H4 (cell line): ENCODE data around the gene CCDC106. TPM values are rescaled to one million over a fixed set of nuclear protein-coding genes. Genes with fewer than 3 reads are reported as not detected.

Experiments
- DNase-seq: peaks from one replicate; pipeline ENCODE4 v3.0.0-alpha.2; 2015; ENCODE audit warnings: low spot score
- total RNA-seq: library from RNA; depleted of rRNA; stranded (reverse); fragments of >200 nt; shearing (Covaris generic); gene quantifications from 2 replicates; pipeline ENCODE4 v1.2.3, GENCODE V29; 2014

CCDC106 gene
- total RNA-seq, 1 experiment from 2014 or later: 2.4 TPM

DNA sequence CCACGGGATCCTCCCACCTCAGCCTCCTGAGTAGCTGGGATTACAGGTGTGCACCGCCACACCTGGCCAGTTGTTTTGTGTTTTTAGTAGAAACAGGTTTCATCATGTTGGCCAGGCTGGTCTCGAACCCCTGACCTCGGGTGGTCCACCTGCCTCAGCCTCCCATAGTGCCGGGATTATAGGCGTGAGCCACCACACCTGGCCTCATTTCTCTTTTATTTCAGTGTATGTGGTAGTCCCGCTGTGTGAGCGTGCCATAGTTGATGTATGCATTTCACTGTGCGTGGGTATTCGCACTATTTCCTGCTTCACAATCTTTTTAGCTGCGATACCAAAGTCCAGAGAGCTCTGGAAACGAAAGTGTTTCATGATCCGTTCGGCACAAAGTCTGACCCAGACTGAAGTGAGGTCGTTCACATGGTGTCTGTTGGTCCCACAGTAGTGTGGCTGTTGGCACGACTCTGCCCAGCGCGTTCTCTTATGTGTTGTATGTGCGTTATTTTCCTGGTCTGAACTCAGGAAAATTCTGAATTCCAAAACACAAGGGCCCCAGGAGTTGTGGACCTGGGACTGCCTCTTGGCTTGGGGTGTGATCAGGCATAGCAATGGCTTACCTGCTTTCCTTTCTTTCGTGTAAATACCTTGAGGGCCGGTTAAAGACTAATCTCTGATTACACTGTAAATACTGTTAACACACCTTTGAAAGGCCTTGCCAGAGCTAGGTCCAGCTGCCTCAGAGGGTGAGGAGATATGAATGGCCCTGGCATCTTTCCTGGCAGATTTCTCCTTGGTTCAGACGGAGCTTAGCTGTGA, 35.6 kb downstream of the CCDC106 start:
- DNase-seq: no peak

- no peak for DNase-seq
Measured at GRCh38 chr19:55684946-55685681, 37.1 kb downstream of the CCDC106 start.

- no peak for DNase-seq
Measured at GRCh38 chr19:55685776-55686175, 37.8 kb downstream of the CCDC106 start.

DNA sequence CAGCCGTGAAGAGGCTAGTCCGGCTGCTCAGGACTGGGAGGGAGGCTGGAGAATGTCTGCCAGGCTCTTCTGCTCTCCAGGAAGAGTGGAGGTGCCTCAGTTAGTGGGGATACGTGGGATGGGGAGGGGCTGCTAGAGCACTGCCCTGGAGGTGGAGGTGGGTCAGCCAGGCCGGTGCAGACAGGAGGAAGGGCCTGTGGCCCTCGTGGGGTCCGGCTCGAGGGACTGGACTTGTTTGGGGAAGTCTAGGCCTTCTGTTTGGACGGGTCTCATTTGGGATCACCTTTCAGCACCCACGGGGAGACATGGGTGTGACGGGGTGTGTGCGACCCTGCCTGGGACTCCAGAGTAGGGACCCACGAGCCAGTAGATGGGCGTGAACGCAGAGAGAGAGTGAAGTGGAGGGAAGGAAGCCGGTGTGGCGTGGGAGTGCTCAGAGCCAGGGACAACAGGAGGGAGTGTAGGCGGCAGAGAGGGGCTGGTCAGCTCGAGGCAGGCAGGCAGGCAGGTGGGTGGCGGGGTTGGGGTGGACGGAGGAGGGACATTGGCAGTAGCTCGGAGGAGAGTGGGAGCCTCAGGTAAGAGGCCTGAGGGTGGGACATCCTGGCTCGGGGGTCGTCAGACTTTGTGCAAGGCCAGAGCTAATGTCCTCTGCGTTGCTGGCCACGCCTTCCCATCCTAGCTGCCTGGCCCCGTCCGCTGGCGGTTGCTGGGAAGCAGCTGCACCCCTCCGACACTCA, 38.5 kb downstream of the CCDC106 start:
- no peak for DNase-seq

DNA sequence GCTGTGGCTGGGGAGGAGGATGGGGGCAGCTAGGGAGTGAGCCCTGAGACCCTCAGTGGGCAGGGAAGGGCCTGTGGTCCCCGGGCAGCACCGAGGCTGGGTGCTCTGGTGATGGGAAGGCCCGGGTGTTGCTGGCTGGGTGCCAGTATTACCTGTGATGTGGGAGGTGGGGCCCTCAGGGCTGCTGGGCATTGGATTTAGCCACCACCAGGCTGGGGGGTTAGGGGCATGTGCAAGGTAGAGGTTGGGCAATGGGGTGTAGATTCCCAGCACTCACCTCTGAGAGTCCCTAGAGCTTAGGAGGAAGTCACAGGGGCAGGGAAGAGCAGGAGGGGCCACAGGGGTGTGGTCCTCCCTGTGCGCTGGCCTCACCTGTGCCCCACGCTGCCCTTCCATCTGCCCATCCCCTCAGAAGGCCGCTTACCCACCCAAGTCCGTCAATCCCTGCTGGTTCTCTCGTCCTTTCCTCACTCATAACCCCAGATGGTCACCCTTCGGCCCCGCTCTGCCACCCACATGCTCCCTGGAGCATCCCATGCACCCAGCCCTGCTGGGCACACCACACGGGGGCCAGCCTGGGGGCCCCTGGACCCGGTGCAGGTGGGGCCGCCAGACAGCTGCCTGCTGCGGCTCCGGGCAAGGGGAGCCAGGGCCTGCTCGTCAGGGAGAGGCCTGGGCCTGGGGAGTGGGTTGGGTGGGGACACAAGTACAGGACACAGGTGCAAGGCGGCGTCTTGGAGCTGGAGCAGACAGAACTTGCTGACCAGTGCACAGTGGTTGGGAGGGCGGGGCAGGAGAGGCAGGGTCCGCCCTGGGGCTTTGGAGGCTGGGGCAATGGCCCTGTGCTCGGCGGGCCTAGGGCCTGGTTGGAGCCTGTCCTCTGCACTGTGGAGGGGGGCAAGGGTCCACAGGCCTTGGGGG, 39.5 kb downstream of the CCDC106 start:
- no peak for DNase-seq

DNA sequence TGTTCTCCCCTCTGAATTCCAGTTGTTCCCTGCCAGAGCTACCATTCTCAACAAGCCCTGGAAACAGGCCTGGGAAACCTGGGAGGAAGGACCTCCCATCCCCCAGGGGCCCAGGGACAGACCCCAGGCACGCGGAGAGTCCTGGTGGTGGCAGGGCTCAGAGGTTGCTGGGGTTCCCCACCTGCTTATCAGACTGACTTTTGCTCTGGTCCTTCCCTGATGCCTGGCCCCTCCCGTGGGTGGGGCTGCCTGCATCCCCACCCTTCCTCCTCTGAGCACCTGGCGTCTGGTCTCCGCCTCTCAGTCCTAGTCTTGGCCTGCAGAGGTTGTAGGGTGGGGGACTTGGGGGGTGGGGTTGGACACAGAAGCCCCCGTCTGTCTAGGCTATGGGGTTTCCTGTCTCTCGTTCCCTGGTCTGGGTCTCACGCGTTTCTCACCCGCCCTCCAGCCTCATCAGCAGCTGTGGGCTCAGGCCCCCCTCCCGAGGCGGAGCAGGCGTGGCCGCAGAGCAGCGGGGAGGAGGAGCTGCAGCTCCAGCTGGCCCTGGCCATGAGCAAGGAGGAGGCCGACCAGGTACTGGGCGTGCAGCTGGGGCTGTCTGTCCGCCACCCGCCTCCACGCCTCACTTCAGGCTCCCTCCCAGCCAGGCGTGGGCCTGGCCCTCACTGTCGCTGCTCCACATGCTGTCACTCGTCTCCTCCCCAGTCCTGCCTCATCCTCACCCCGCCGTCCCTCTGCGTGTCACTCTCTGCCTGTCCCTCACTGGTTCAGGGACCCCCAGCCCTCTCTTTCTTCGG, 40.6 kb downstream of the CCDC106 start:
- DNase-seq: no peak

DNA sequence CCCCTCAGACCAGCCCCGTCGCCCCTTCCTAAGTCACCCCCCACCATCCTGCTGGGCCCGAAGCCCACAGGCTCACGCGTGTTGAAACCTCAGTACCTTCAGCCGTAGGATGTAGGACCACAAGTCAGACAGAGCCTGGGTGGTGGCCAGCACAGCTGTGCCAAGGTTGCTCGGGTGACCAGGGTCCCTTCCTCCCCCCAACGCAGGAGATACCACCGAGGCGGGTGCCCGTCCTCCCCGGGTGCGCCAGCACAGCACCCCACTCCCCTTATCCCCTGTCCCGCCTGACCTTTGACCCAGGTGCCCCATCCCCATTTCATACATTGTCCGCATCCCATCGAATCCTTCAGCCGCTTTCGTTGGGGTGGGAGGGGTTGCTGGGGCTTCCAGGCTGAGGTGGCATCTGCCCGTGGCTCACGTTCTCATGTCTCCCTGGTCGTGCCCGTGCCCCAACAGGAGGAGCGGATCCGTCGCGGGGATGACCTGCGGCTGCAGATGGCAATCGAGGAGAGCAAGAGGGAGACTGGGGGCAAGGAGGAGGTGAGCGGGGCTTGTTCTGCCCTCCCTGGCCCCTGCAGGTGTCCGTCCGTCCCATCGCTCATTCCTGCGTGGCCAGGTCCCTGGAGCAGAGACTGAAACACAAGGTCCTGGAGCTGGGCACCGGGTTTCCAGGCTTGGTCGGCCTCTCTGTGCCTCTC, 41.5 kb downstream of the CCDC106 start:
- no peak for DNase-seq

GRCh38 chr19:55690109-55690768, 42.2 kb downstream of the CCDC106 start:
- DNase-seq: no peak

- no peak for DNase-seq
Measured at GRCh38 chr19:55690769-55691545, 42.9 kb downstream of the CCDC106 start.

DNA sequence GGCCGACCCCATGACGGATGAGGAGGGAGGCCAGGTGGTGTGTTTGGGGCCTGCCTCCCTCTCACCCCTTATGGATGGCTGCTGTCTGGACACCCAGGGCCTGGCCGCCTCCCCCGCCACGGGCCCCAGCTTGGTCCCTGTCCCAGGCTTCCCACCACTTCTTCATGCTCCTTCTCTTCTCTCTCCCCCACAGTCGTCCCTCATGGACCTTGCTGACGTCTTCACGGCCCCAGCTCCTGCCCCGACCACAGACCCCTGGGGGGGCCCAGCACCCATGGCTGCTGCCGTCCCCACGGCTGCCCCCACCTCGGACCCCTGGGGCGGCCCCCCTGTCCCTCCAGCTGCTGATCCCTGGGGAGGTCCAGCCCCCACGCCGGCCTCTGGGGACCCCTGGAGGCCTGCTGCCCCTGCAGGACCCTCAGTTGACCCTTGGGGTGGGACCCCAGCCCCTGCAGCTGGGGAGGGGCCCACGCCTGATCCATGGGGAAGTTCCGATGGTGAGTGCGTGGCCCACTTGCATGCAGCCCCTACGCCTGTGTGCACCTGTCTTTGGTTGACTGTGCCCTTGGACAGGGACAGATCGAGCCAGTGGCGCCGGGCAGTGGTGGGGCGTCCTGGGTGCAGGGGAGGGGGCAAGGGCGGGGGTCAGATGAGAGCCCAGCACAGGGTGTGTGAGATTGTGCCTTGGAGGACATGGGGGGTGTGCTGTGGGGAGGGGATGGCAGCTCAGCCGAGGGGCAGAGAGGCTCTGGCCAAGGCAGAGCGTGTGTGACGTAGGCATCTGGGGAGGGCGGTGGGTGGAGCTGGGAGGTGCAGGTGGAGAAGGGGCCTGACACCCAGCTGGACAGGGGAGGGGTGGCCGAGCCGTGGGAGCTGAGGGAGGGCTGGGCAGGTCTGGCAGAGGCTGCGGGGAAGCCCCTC, 43.8 kb downstream of the CCDC106 start:
- no peak for DNase-seq

DNA sequence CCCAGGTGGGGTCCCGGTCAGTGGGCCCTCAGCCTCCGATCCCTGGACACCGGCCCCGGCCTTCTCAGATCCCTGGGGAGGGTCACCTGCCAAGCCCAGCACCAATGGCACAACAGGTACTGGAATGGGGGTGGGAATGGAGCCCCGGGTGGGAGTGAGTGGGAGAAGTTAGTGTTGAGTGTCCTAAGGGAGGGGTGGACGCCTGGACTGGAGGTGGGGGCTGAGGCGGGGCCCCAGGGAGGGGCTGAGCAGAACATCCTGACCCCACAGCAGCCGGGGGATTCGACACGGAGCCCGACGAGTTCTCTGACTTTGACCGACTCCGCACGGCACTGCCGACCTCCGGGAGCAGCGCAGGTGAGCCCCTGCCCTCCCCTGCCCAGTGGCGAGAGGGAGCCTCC, 44.7 kb downstream of the CCDC106 start:
- no peak for DNase-seq

DNA sequence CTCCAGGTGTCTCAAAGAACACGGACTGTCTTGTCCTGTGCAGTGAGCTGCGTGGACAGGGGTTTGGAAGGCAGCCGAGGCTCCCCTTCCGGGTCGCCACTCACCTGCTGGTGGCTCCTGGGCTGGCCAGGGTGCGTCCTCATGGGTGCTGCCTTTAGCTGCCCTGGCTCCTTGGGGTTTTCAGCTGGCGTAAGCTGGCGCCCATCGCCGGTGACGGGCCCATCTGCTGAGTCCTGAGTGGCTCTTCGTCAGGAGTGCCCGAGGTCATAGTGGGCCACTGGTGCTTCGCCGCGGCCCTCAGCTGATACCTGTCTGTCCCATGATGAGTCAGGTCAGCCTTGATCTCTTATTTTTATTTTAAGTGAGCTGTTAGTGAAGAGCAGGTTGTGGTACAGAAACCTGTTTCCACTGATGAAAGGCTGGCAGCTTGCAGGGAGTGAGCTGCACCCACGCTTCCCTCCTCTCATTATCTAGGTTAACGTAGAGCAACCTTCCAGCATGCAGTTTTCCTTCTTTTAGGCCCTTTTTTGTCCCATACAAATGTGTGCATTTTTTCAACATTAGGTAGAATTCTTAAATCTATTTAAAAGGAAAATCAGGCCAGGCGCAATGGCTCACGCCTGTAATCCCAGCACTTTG, 45.4 kb downstream of the CCDC106 start:
- DNase-seq: no peak

DNA sequence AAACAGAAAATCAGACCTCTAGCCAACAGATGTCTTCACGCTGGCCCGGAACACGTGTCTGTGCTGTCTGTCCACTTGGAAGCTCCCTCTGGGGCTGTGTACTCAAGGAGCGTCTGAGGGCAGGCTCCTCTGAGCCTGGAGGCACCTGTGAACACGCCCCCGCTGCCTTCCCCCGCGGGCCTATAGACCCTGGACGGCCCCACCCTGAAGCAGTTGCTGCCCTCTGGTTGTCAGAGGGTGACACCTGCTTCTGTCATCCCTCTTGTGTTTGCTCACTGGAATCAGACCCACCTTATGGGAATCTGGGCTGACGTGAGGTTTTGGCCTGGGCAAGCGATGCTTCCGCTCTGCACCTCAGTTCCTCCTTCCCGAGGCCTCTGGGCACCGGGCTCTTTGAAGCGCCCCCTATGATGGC, 46.2 kb downstream of the CCDC106 start:
- no peak for DNase-seq

DNA sequence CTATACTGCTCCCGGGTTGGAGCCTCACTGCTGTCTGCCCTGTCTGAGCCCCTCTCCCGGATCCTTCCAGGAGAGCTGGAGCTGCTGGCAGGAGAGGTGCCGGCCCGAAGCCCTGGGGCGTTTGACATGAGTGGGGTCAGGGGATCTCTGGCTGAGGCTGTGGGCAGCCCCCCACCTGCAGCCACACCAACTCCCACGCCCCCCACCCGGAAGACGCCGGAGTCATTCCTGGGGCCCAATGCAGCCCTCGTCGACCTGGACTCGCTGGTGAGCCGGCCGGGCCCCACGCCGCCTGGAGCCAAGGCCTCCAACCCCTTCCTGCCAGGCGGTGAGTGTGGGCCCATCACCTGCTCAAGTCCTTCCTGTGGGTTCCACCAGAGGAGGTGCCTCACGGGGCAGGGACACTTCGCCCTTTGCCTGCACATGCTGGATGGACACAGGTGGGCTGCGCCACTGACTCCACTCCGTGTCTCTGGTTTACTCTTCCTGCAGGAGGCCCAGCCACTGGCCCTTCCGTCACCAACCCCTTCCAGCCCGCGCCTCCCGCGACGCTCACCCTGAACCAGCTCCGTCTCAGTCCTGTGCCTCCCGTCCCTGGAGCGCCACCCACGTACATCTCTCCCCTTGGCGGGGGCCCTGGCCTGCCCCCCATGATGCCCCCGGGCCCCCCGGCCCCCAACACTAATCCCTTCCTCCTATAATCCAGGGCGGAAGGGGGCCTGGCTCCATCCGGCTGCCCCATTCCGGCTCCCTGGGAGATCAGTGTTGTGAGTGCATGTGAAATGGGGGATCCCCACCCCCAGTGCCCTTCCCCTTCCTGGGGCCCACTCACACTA, 46.9 kb downstream of the CCDC106 start:
- no peak for DNase-seq

GRCh38 chr19:55695511-55696290, 47.7 kb downstream of the CCDC106 start:
- DNase-seq: no peak
